Retinal pigment epithelial cell (primary cell): Measurements from ENCODE around the gene FAM217A.

Experiments
- DNase-seq: peaks from one replicate; pipeline ENCODE4 v3.0.0-alpha.2; 2010; ENCODE audit warnings: low read depth
- H3K4me3 ChIP-seq: 2 replicates; pipeline ENCODE4 v1.5.1; 2011; ENCODE audit warnings: mild to moderate bottlenecking, low read length, control low read depth, moderate library complexity
- CTCF ChIP-seq: conservative IDR thresholded peaks from 2 replicates; pipeline ENCODE4 v1.5.1; 2011; ENCODE audit warnings: low read depth, low read length, control low read depth, inconsistent platforms

FAM217A gene

GRCh38 chr6:4085332-4085700 is 6.4 kb upstream of the FAM217A start:
- TF ChIP-seq CTCF: no peak
- DNase-seq: no peak

GRCh38 chr6:4084444-4085331 is 5.8 kb upstream of the FAM217A start:
- no peak for DNase-seq
- TF ChIP-seq CTCF: no peak
- no peak overlapping the region for H3K4me3 ChIP-seq

More at GRCh38 chr6:4085332-4085700, 6.4 kb upstream of the FAM217A start:
- no peak overlapping the region for H3K4me3 ChIP-seq

GRCh38 chr6:4074478-4075235 is 4.3 kb downstream of the FAM217A start:
- TF ChIP-seq CTCF: no peak
- no peak overlapping the region for H3K4me3 ChIP-seq
- DNase-seq: no peak

- no peak for TF ChIP-seq CTCF
- DNase-seq: no peak
- H3K4me3 ChIP-seq: no peak overlapping the region
Observed at GRCh38 chr6:4071330-4071729, 7.6 kb downstream of the FAM217A start.

GRCh38 chr6:4069199-4069598 is 9.7 kb downstream of the FAM217A start:
- H3K4me3 ChIP-seq: no peak overlapping the region
- TF ChIP-seq CTCF: no peak

GRCh38 chr6:4067673-4068072 is 11.3 kb downstream of the FAM217A start:
- DNase-seq: no peak
- H3K4me3 ChIP-seq: no peak overlapping the region
- TF ChIP-seq CTCF: no peak

More at GRCh38 chr6:4069199-4069598, 9.7 kb downstream of the FAM217A start:
- no peak for DNase-seq
